ENCODE measurements around the gene VHLL.
"Not testable (repeated sequence)": the region's sequence is repeated elsewhere in the genome, so short reads cannot be mapped to it uniquely, and the experiment has no call there.

Gene VHLL

DNA sequence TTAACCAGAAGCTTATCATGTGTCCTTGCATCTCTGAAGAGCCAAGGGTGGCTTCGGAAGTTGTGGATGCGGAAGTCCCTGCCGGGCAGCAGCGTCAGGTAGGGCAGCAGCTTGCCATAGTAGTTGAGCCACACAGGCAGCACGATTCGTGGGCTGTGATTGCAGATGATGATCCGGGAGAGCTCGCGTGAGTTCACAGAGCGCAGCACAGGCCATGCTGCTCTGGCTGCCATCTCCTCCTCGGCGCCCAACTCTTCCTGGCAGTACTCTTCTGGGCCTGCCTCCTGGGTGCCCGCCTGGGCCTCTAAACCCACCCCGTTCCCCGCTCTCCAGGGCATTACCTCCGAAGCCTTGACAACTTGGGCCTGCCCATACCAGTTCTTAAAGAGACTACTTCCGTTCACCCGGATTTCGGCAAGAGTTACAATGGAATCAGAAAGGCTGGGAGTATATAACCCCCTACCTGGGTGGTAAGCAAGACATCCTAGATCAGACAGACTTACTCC is at the start of gene VHLL:
Gene VHLL, minus strand, starts transcription at position 456 of the 506 bp plus-strand sequence. Its CDS starts 118 bp downstream, at position 338.
- no peak for DNase-seq

- DNase-seq, result no peak
Measured at GRCh38 chr1:156347331-156347730, 48.2 kb upstream of the VHLL start.

DNA sequence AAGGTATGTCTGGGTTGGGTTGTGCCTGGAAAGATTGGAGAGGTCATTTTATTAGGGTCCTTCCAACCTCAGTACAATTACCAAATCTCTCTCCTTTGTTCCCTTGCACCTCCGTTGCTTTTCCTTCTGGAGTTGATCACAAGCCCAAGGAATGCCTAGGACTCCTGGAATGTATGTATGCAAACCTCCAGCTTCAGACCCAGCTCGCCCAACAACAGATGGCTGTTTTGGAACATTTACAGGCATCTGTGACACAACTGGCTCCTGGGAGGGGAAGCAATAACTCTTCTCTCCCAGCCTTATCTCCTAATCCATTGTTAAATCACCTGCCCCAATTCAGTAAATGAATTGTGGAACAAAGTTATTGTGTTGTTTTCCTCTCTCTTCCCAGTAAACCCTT is 47.5 kb upstream of the VHLL start:
- no peak for DNase-seq

GRCh38 chr1:156346035-156346434 is 46.9 kb upstream of the VHLL start:
- not testable (repeated sequence) for DNase-seq

GRCh38 chr1:156344409-156344808 is 45.3 kb upstream of the VHLL start:
- no peak for DNase-seq

DNA sequence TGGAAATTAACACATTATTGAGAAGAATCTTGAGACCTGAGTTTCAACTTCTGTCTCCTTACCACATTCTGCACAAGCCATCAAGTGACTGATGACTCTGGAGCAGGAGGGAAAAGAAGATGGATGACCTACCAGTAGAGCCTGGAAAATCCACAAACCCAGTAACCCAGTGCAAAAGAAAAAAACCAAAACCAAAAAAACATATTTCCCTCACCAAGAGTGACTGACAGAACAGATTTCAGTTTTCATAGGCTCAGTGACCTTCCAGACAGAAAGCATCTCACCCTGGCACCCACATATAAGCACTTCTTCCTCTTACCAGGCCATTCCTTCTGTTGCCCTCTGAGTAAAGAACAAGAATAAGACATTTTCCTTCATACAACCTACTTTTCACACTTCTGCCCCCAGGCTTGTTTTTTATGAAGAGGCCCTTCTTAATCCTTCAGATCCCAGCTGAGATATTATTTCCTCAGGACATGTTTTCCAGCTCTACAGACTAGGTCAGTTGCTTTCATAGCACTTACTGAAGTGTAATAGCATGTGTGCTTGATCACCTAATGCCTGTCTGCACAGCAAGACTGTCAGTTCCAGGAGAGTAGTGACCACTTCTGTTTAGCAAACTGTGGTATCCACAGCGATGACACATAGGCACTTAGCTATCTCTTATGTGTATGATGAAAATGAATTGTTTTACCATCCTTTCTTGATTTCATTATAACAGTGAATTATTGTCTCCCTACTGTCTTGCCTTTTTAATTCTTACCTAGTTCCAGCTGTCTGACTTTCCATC is 43.3 kb upstream of the VHLL start:
- no peak for DNase-seq

DNA sequence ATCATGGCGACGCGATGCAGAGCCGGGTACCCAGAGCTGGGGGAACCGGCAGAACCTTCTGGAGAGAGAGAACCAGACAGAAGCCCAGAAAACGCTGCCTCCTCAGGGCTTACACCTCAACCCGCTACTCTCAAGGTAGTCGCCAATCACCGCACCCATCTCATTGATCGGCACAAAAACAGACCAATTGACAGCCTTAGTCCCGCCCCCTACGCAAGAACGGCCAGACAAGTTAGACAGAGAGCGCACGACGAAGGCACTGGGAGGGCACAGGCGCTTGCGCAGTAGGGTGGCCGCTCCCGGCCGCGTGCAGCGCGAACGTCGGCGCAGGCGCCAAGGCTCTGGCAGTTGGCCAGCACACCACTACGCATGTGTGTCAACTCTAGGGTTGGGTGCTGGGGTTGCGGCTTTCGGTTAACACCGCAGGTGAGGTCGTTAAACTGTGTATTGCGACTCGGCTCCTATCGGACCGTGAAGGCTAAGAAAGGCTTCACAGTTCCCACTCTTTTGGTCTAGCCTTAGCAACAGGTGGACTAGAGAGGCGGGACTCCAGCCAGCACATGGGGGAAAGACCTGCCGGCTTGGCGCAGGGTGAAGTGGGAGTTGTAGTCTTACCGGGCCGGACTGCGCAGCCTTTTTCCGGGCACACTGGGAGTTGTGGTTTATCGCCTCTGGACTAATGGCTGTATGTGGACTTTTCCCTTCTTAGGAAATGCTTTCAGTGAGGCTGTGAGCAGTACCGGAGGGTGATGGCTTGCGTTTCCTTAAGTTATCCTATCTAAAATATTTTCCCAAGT is 39.3 kb upstream of the VHLL start, which contains the start of the genes CCT3 and TSACC:
Gene CCT3, minus strand, starts transcription at position 113 of the 797 bp plus-strand sequence. Its CDS starts 108 bp downstream, at position 5.
Gene TSACC, plus strand, starts transcription at position 347 of the 797 bp plus-strand sequence. CDS start 1,232 bp downstream, outside the sequence.
- peak; percentile 100 for DNase-seq

DNA sequence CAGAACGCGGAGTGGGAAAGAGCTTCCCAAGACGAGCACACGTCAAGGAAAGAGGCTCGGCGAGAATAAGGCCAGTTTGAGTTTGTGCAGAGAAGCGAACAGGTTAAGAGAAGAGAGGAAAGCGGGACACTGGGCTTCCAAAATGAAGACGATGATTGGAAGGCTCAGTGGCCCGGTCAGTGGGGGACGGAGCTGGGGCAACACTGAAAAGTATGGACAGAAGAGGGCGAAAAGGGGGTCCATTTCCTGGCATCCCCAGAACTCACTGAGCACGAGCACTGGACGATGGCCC is 38.7 kb upstream of the VHLL start:
- no peak for DNase-seq

GRCh38 chr1:156337052-156337887 is 38.2 kb upstream of the VHLL start:
- no peak for DNase-seq

- DNase-seq, result no peak
Measured at GRCh38 chr1:156336242-156336641, 37.1 kb upstream of the VHLL start.

GRCh38 chr1:156323179-156323578 is 24.1 kb upstream of the VHLL start:
- not testable (repeated sequence) for DNase-seq

DNA sequence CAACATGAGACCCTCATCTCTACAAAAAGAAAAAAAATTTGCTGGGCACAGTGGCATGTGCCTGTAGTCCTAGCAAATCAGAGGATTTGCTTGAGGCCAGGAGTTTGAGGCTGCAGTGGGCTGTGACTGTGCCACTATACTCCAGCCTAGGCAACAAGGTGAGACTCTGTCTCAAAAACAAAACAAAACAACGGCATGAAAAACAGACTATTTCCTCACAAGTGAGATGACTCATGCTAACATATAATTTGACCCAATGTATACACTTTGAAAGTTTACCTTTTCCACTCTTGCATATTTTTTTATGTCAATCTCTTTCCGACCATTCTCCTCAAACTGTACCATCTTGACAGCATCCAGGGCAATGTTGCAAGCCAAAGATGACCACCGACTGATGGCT is 21.5 kb upstream of the VHLL start:
- DNase-seq, result no peak

DNA sequence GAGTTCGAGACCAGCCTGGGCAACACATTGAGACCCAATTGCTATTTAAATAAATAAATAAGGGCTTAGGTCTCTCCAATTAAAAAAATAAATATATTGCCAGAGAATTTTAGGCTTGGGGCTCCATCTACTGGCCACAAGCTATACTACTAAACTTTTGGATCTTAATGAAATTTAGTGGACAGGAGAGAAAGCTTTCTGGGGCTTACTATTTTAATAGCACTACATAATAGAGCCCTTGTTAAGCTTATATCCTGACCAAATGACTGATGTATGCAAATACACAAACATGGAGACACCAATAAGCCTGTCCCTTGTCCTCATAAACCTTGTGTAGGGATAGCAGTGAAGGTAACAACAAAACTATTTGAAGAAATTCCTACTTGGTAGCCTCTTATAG is 20.6 kb upstream of the VHLL start:
- DNase-seq, result no peak

GRCh38 chr1:156316909-156317308 is 17.8 kb upstream of the VHLL start:
- DNase-seq, result no peak

DNA sequence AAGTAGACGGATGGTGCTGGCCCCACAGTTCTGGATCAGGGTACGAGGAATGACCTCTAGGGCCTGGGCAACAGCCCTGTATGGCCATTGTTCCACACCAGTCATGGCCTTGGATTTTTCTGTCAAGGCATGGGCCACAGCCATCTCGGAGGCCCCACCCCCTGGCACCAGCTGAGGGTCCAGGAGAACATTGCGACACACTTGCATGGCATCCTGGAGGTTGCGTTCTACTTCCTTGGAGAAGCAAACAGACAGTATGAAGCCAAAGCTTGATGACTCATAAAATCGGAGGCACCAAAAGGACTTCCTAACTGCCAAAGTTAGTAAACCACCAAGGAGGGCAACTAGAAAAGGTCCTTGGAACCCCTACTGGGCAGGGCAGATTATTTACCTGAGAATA is 11.9 kb upstream of the VHLL start:
- no peak for DNase-seq

DNA sequence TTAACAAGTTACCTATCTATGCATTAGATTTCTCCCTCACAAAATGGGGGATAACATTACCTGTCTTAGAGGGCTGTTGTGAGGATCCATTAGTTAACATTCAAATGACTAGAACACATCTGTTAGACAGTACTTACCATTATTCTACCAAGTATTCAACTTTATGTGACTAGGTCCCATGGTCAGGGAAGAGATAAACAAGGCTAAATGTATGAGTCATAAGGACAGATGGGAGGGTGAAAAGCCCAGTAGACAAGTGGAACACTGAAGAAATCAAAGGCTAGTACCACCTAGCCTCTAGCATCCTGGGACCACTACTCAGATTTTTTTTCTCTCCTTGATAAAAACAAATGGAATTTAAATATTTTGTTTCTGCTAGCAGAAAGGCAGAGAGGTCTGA is 9.0 kb upstream of the VHLL start:
- no peak for DNase-seq

- no peak for DNase-seq
Measured at GRCh38 chr1:156305215-156305614, 6.1 kb upstream of the VHLL start.

DNA sequence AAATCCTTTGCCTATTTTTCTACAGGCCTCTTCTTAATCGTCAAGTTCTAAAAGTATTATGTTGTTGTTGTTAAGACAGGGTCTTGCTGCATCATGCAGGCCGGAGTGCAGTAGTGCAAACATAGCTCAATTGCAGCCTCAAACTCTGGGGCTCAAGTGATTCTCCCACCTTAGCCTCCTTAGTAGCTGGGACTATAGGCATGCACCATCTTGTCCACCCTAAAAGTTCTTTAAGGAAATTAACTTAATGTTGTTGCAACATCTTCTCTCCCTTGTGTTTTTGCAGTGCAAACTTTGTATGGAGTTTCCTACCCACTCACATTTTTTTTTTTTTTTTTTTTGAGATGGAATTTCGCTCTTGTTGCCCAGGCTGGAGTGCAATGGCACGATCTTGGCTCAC is 4.1 kb upstream of the VHLL start:
- no peak for DNase-seq

- DNase-seq, result peak; percentile 23
Measured at GRCh38 chr1:156295391-156295947, 3.6 kb downstream of the VHLL start, which contains the start of gene GLMP. Gene GLMP, minus strand, starts transcription at chr1:156295679. Its CDS starts 34 bp downstream, at chr1:156295645.

- DNase-seq, result no peak
Measured at GRCh38 chr1:156293895-156294294, 5.2 kb downstream of the VHLL start.

DNA sequence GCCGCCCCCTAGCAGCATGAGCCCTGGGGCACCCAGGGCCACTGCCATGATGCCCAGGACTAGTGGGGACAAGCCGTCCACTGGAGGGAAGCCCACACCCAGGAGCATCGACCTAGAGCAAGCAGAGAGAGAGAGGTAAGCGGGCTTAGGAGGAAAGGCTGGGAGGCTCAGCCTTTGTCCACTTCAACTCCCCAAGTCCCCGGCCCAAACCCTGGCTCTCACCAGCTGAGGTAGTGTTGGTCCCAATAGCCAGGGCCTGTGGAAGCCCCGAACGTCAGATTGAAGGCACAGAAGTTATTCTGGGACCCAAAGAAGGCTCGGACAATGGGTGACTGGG is 6.0 kb downstream of the VHLL start:
- no peak for DNase-seq

GRCh38 chr1:156291226-156292061 is 7.7 kb downstream of the VHLL start:
- DNase-seq, result no peak

All from NCI-H1092 treated with DMSO at 0.1 percent for 48 hours (cell line).